ENCODE results near the gene FAM162A.
"Not testable (repeated sequence)": the region's sequence is repeated elsewhere in the genome, so short reads cannot be mapped to it uniquely, and the experiment has no call there.

The FAM162A gene

GRCh38 chr3:122357828-122358702, 25.9 kb upstream of the FAM162A start:
- Mint-ChIP-seq H3K4me3 (no peak overlapping the region), H3K36me3 (ENCODE audit: low read depth) (peaks cover 11% of the 10 kb centered on the region), H3K27me3 (ENCODE audit: low read depth) (no peaks in the 10 kb centered on the region), H3K27ac (no peak overlapping the region), H3K9me3 (no peaks in the 10 kb centered on the region), H3K4me1 (no peaks in the 10 kb centered on the region)
- no peak for TF ChIP-seq CTCF (IDR thresholded peaks at IDR 0.05; ENCODE audit: unreplicated experiment in 3 of 3)

GRCh38 chr3:122358703-122359032, 25.3 kb upstream of the FAM162A start:
- H3K9me3 Mint-ChIP-seq, result no peaks in the 10 kb centered on the region
- H3K4me1 Mint-ChIP-seq, result no peaks in the 10 kb centered on the region
- no peak overlapping the region for H3K4me3 Mint-ChIP-seq
- H3K36me3 Mint-ChIP-seq (ENCODE audit: low read depth), result peaks cover 17% of the 10 kb centered on the region
- TF ChIP-seq CTCF (IDR thresholded peaks at IDR 0.05; ENCODE audit: unreplicated experiment in 3 of 3), result no peak
- no peaks in the 10 kb centered on the region for H3K27me3 Mint-ChIP-seq (ENCODE audit: low read depth)
- H3K27ac Mint-ChIP-seq, result no peak overlapping the region

- H3K4me1 Mint-ChIP-seq, result no peaks in the 10 kb centered on the region
- H3K4me3 Mint-ChIP-seq, result no peak overlapping the region
- no peak overlapping the region for H3K27ac Mint-ChIP-seq
- H3K27me3 Mint-ChIP-seq (ENCODE audit: low read depth), result no peaks in the 10 kb centered on the region
- H3K36me3 Mint-ChIP-seq (ENCODE audit: low read depth), result peaks cover 34% of the 10 kb centered on the region
- TF ChIP-seq CTCF (IDR thresholded peaks at IDR 0.05; ENCODE audit: unreplicated experiment in 3 of 3), result no peak
- H3K9me3 Mint-ChIP-seq, result no peaks in the 10 kb centered on the region
Observed at GRCh38 chr3:122362026-122362425, 22.0 kb upstream of the FAM162A start.

GRCh38 chr3:122364490-122364889, 19.5 kb upstream of the FAM162A start:
- H3K27me3 Mint-ChIP-seq (ENCODE audit: low read depth), result no peaks in the 10 kb centered on the region
- peaks cover 44% of the 10 kb centered on the region for H3K36me3 Mint-ChIP-seq (ENCODE audit: low read depth)
- H3K4me3 Mint-ChIP-seq, result no peak overlapping the region
- TF ChIP-seq CTCF (IDR thresholded peaks at IDR 0.05; ENCODE audit: unreplicated experiment in 3 of 3), result no peak
- no peaks in the 10 kb centered on the region for H3K9me3 Mint-ChIP-seq
- no peak overlapping the region for H3K27ac Mint-ChIP-seq
- H3K4me1 Mint-ChIP-seq, result no peaks in the 10 kb centered on the region

- Mint-ChIP-seq H3K27me3 (ENCODE audit: low read depth) (no peaks in the 10 kb centered on the region), H3K4me1 (no peaks in the 10 kb centered on the region), H3K9me3 (no peaks in the 10 kb centered on the region), H3K27ac (no peak overlapping the region), H3K4me3 (no peak overlapping the region), H3K36me3 (ENCODE audit: low read depth) (peaks cover 45% of the 10 kb centered on the region)
- TF ChIP-seq CTCF (IDR thresholded peaks at IDR 0.05; ENCODE audit: unreplicated experiment in 3 of 3), result no peak
Observed at GRCh38 chr3:122365073-122365472, 18.9 kb upstream of the FAM162A start.

GRCh38 chr3:122365582-122366378, 18.2 kb upstream of the FAM162A start:
- Mint-ChIP-seq H3K27ac (peak overlapping the region in 1 of 3 experiments; percentile 1), H3K36me3 (ENCODE audit: low read depth) (peaks cover 45% of the 10 kb centered on the region)
- not testable (repeated sequence) for H3K9me3 Mint-ChIP-seq; H3K27me3 Mint-ChIP-seq (ENCODE audit: low read depth); H3K4me3 Mint-ChIP-seq; H3K4me1 Mint-ChIP-seq

Data from nephron (organoid).